Ovary (tissue), 3 donors: ENCODE results near the gene PCNX1.

Experiments
- EP300 ChIP-seq: sonication (generic); formaldehyde crosslinking; IDR thresholded peaks from one replicate; pipeline ENCODE4 v1.6.1; 2017; ENCODE audit warnings: antibody characterized with exemption
- POLR2A ChIP-seq: fragments of 450-650 bp; IDR thresholded peaks from one replicate; pipeline ENCODE4 v1.6.1; 2017; ENCODE audit warnings: antibody characterized with exemption, mild to moderate bottlenecking, moderate library complexity
- TF ChIP-seq, protein P1 (sequence below), 3 donors: fragments of 450-650 bp in 2 of 3; fragments of 200-600 bp in 1 of 3; IDR thresholded peaks; one replicate each; pipeline versions ENCODE4 v1.5.1 to v1.8.0; 2016 to 2022; ENCODE audit warnings: antibody characterized with exemption in 3 of 3, mild to moderate bottlenecking in 1 of 3
- donor health status: DM: no; HTN: no; CAD: no.

- TF ChIP-seq, protein P1, sequence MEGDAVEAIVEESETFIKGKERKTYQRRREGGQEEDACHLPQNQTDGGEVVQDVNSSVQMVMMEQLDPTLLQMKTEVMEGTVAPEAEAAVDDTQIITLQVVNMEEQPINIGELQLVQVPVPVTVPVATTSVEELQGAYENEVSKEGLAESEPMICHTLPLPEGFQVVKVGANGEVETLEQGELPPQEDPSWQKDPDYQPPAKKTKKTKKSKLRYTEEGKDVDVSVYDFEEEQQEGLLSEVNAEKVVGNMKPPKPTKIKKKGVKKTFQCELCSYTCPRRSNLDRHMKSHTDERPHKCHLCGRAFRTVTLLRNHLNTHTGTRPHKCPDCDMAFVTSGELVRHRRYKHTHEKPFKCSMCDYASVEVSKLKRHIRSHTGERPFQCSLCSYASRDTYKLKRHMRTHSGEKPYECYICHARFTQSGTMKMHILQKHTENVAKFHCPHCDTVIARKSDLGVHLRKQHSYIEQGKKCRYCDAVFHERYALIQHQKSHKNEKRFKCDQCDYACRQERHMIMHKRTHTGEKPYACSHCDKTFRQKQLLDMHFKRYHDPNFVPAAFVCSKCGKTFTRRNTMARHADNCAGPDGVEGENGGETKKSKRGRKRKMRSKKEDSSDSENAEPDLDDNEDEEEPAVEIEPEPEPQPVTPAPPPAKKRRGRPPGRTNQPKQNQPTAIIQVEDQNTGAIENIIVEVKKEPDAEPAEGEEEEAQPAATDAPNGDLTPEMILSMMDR (IDR thresholded peaks at IDR 0.05) = no peak
- TF ChIP-seq EP300 = no peak
- no peak for TF ChIP-seq POLR2A
Observed at GRCh38 chr14:71096947-71097346, 189.7 kb downstream of the PCNX1 start.
